NCI-H526 treated with DMSO at 0.1 percent for 48 hours (cell line): ENCODE measurements around the gene CACFD1.

Experiments used
- DNase-seq: peaks from one replicate; lab custom pipeline; 2025; lab: John Stamatoyannopoulos, UW

CACFD1 gene

GRCh38 chr9:133502112-133502511 lies 42.3 kb downstream of the CACFD1 start:
- no peak for DNase-seq

GRCh38 chr9:133505186-133505830 lies 45.5 kb downstream of the CACFD1 start:
- DNase-seq, result no peak

GRCh38 chr9:133505901-133506652 lies 46.3 kb downstream of the CACFD1 start:
- DNase-seq, result no peak

GRCh38 chr9:133506653-133507038 lies 46.9 kb downstream of the CACFD1 start:
- DNase-seq, result no peak

GRCh38 chr9:133507246-133507965 lies 47.6 kb downstream of the CACFD1 start:
- DNase-seq, result no peak

- DNase-seq, result no peak
Measured at GRCh38 chr9:133508046-133508445, 48.3 kb downstream of the CACFD1 start.

GRCh38 chr9:133509179-133510083 lies 49.7 kb downstream of the CACFD1 start:
- DNase-seq, result peak; percentile 2

- DNase-seq, result no peak
Measured at GRCh38 chr9:133510926-133511505, 51.2 kb downstream of the CACFD1 start.

GRCh38 chr9:133511607-133512006 lies 51.8 kb downstream of the CACFD1 start:
- no peak for DNase-seq

- no peak for DNase-seq
Measured at GRCh38 chr9:133512253-133513213, 52.8 kb downstream of the CACFD1 start.

GRCh38 chr9:133513214-133514100 lies 53.7 kb downstream of the CACFD1 start:
- DNase-seq, result no peak

- no peak for DNase-seq
Measured at GRCh38 chr9:133514460-133515239, 54.9 kb downstream of the CACFD1 start.

- DNase-seq, result no peak
Measured at GRCh38 chr9:133515240-133515610, 55.4 kb downstream of the CACFD1 start.

- no peak for DNase-seq
Measured at GRCh38 chr9:133515615-133516255, 56.0 kb downstream of the CACFD1 start.

GRCh38 chr9:133516256-133516960 lies 56.6 kb downstream of the CACFD1 start:
- DNase-seq, result no peak

- no peak for DNase-seq
Measured at GRCh38 chr9:133516961-133517350, 57.2 kb downstream of the CACFD1 start.

- no peak for DNase-seq
Measured at GRCh38 chr9:133517711-133518110, 57.9 kb downstream of the CACFD1 start.
